GM19324 (cell line): Measurements from ENCODE around the gene LCN10.
"Not testable (repeated sequence)": the region's sequence is repeated elsewhere in the genome, so short reads cannot be mapped to it uniquely, and the experiment has no call there.

Experiments used
- ATAC-seq: cut with Tn5 transposase; IDR thresholded peaks from one replicate; pipeline ENCODE4 v1.9.1; 2021; ENCODE audit warnings: mild to moderate bottlenecking, moderate library complexity; ENCODE audit not compliant: unreplicated experiment, low FRiP score

Gene LCN10

GRCh38 chr9:136707011-136707410 lies 35.7 kb downstream of the LCN10 start:
- ATAC-seq: no peak

GRCh38 chr9:136705564-136705963 lies 37.2 kb downstream of the LCN10 start:
- no peak for ATAC-seq

- not testable (repeated sequence) for ATAC-seq
These were observed 38.0 kb downstream of the LCN10 start for GRCh38 chr9:136704741-136705140.

GRCh38 chr9:136703276-136703860 lies 39.4 kb downstream of the LCN10 start:
- no peak for ATAC-seq

GRCh38 chr9:136701668-136702053 lies 41.1 kb downstream of the LCN10 start:
- no peak for ATAC-seq

GRCh38 chr9:136700959-136701667 lies 41.6 kb downstream of the LCN10 start:
- ATAC-seq: no peak

- no peak for ATAC-seq
These were observed 42.4 kb downstream of the LCN10 start for GRCh38 chr9:136700304-136700703.

- ATAC-seq: no peak
These were observed 44.0 kb downstream of the LCN10 start for GRCh38 chr9:136698635-136699246.

- no peak for ATAC-seq
These were observed 44.8 kb downstream of the LCN10 start for GRCh38 chr9:136697821-136698526.

- ATAC-seq: no peak
These were observed 45.5 kb downstream of the LCN10 start for GRCh38 chr9:136697146-136697820.

- no peak for ATAC-seq
These were observed 46.2 kb downstream of the LCN10 start for GRCh38 chr9:136696502-136696901.

GRCh38 chr9:136695955-136696354 lies 46.8 kb downstream of the LCN10 start:
- no peak for ATAC-seq

GRCh38 chr9:136695435-136695895 lies 47.3 kb downstream of the LCN10 start:
- no peak for ATAC-seq

GRCh38 chr9:136694872-136695247 lies 47.9 kb downstream of the LCN10 start:
- ATAC-seq: no peak

GRCh38 chr9:136694163-136694871 lies 48.4 kb downstream of the LCN10 start:
- ATAC-seq: no peak

GRCh38 chr9:136693490-136694162 lies 49.1 kb downstream of the LCN10 start:
- ATAC-seq: no peak

- no peak for ATAC-seq
These were observed 49.6 kb downstream of the LCN10 start for GRCh38 chr9:136693135-136693489.

- no peak for ATAC-seq
These were observed 50.3 kb downstream of the LCN10 start for GRCh38 chr9:136692185-136693134.
